GM12865 (cell line): ENCODE measurements around the gene SUSD6.
A peak's percentile ranks its signal among the peaks of the same experiment; 100 is the strongest.

Source experiments
- DNase-seq: peaks from one replicate; pipeline ENCODE4 v3.0.0; 2010; ENCODE audit warnings: low read depth
- H3K4me3 ChIP-seq: 2 replicates; pipeline ENCODE4 v1.5.1; 2011; ENCODE audit warnings: mild to moderate bottlenecking, low read depth, low read length, control low read depth
- CTCF ChIP-seq: IDR thresholded peaks from 2 replicates; pipeline ENCODE4 v1.5.1; 2011; ENCODE audit warnings: low read length, control low read depth, low read depth, inconsistent platforms; ENCODE audit not compliant: insufficient read depth; ENCODE audit errors: missing control alignments

Gene SUSD6

GRCh38 chr14:69664265-69664664, 52.9 kb downstream of the SUSD6 start:
- DNase-seq: no peak
- no peak overlapping the region for H3K4me3 ChIP-seq
- TF ChIP-seq CTCF: no peak

- no peak overlapping the region for H3K4me3 ChIP-seq
- no peak for DNase-seq
- no peak for TF ChIP-seq CTCF
Observed at GRCh38 chr14:69664865-69665526, 53.6 kb downstream of the SUSD6 start.

- TF ChIP-seq CTCF: no peak
- no peak for DNase-seq
- H3K4me3 ChIP-seq: no peak overlapping the region
Observed at GRCh38 chr14:69665631-69666030, 54.2 kb downstream of the SUSD6 start.

- no peak for TF ChIP-seq CTCF
- no peak for DNase-seq
- no peak overlapping the region for H3K4me3 ChIP-seq
Observed at GRCh38 chr14:69666112-69666511, 54.7 kb downstream of the SUSD6 start.

- no peak for DNase-seq
- no peak for TF ChIP-seq CTCF
- H3K4me3 ChIP-seq: peak overlapping the region; percentile 22
Observed at GRCh38 chr14:69666690-69667211, 55.4 kb downstream of the SUSD6 start.

- peak overlapping the region; percentile 4 for H3K4me3 ChIP-seq
- no peak for TF ChIP-seq CTCF
- DNase-seq: peak; percentile 67
Observed at GRCh38 chr14:69667938-69668335, 56.5 kb downstream of the SUSD6 start.

GRCh38 chr14:69669375-69669774, 58.0 kb downstream of the SUSD6 start:
- no peak overlapping the region for H3K4me3 ChIP-seq
- DNase-seq: no peak
- TF ChIP-seq CTCF: no peak
